GM19455 (cell line): ENCODE measurements around the gene RPS6KB2.
"Not testable (repeated sequence)": the region's sequence is repeated elsewhere in the genome, so short reads cannot be mapped to it uniquely, and the experiment has no call there.

Experiments used
- ATAC-seq: cut with Tn5 transposase; IDR thresholded peaks from one replicate; pipeline ENCODE4 v1.9.1; 2021; ENCODE audit not compliant: unreplicated experiment

RPS6KB2 gene

GRCh38 chr11:67465189-67465510 lies 36.9 kb downstream of the RPS6KB2 start:
- no peak for ATAC-seq

GRCh38 chr11:67465530-67465929 lies 37.2 kb downstream of the RPS6KB2 start:
- not testable (repeated sequence) for ATAC-seq

- ATAC-seq, result no peak
Observed at GRCh38 chr11:67466367-67466766, 38.1 kb downstream of the RPS6KB2 start.

GRCh38 chr11:67466962-67467771 lies 38.9 kb downstream of the RPS6KB2 start:
- no peak for ATAC-seq

GRCh38 chr11:67468056-67468455 lies 39.8 kb downstream of the RPS6KB2 start:
- no peak for ATAC-seq

GRCh38 chr11:67468456-67468758 lies 40.1 kb downstream of the RPS6KB2 start:
- no peak for ATAC-seq

- ATAC-seq, result peak; percentile 65
Observed at GRCh38 chr11:67468759-67469507, 40.6 kb downstream of the RPS6KB2 start, which contains the start of gene TMEM134. TMEM134 (minus strand) TSS chr11:67469251; CDS start chr11:67469192, 59 bp downstream.

GRCh38 chr11:67469508-67469811 lies 41.2 kb downstream of the RPS6KB2 start:
- no peak for ATAC-seq

- no peak for ATAC-seq
Observed at GRCh38 chr11:67470337-67471002, 42.2 kb downstream of the RPS6KB2 start.

GRCh38 chr11:67472882-67473281 lies 44.6 kb downstream of the RPS6KB2 start:
- ATAC-seq, result no peak

- not testable (repeated sequence) for ATAC-seq
Observed at GRCh38 chr11:67476692-67477091, 48.4 kb downstream of the RPS6KB2 start.

- not testable (repeated sequence) for ATAC-seq
Observed at GRCh38 chr11:67477344-67478050, 49.2 kb downstream of the RPS6KB2 start.

GRCh38 chr11:67482275-67482826 lies 54.1 kb downstream of the RPS6KB2 start:
- no peak for ATAC-seq

GRCh38 chr11:67482827-67483798 lies 54.8 kb downstream of the RPS6KB2 start, which contains the start of gene AIP:
AIP (plus strand) TSS chr11:67483026; CDS start chr11:67483159, 133 bp downstream.
- ATAC-seq, result peak; percentile 60

GRCh38 chr11:67483831-67484665 lies 55.8 kb downstream of the RPS6KB2 start:
- ATAC-seq, result no peak

GRCh38 chr11:67484847-67485311 lies 56.6 kb downstream of the RPS6KB2 start:
- ATAC-seq, result no peak
